HepG2 (cell line): ENCODE data around the gene COLEC12. TPM values are rescaled to one million over a fixed set of nuclear protein-coding genes. Genes with fewer than 3 reads are reported as not detected.

Experiments
- ATAC-seq: fragments of 200-7000 bp; cut with Tn5 transposase; 3 replicates; pipeline ENCODE4 v1.9.1; 2020; ENCODE audit warnings: mild to moderate bottlenecking, moderate library complexity
- BruUV-seq: library from RNA; stranded (reverse); fragments of 400-500 nt; replicated peaks from 2 replicates; lab custom pipeline; 2021; lab: Mats Ljungman, UMichigan
- CTCF ChIA-PET: fragments of 300-600 bp; formaldehyde crosslinking; extraction: SDS; loops from one replicate; lab custom pipeline; 2021; ENCODE audit warnings: low total read pairs, inconsistent platforms, low intra/inter-chr PET ratio; lab: Yijun Ruan, JAX
- POLR2A ChIA-PET: fragments of 350-600 bp; sonication (Branson Sonifier 250); formaldehyde crosslinking; loops from one replicate; lab custom pipeline; 2020; ENCODE audit warnings: antibody characterized with exemption, inconsistent platforms; lab: Yijun Ruan, JAX
- DNase-seq: peaks from one replicate; pipeline ENCODE4 v3.0.0-alpha.2; 2015; ENCODE audit warnings: low spot score
- FAIRE-seq: peaks from 3 replicates; lab custom pipeline; 2011; peaks lifted over from hg19 to GRCh38; lab: Jason Lieb, UNC
- H2AFZ ChIP-seq: one replicate; pipeline ENCODE4 v1.6.1; 2011; ENCODE audit warnings: low read length, inconsistent platforms
- H3K27ac ChIP-seq: fragments of 300-600 bp; 3 replicates; pipeline ENCODE4 v1.8.0; 2011; ENCODE audit warnings: mixed run types, mild to moderate bottlenecking, mixed read lengths, low read length, inconsistent platforms; ENCODE audit not compliant: insufficient read depth; ENCODE audit errors: extremely low read length
- H3K27me3 ChIP-seq, 2 experiments: fragments of 200-600 bp in 1 of 2; 2 replicates in 1 of 2; 3 replicates in 1 of 2; pipeline versions ENCODE4 v1.6.0 to v1.8.0; 2011; ENCODE audit warnings: low read length in 2 of 2, mild to moderate bottlenecking in 2 of 2, moderate library complexity in 2 of 2, inconsistent platforms in 1 of 2; ENCODE audit not compliant: insufficient read depth in 2 of 2, control insufficient read depth in 1 of 2
- H3K36me3 ChIP-seq, 2 experiments: fragments of 200-600 bp in 1 of 2; replicated peaks in 1 of 2; 2 replicates in 1 of 2; 3 replicates in 1 of 2; pipeline versions ENCODE4 v1.5.1 to v1.8.0; 2011; ENCODE audit warnings: low read length in 2 of 2, inconsistent platforms in 1 of 2; ENCODE audit not compliant: insufficient read depth in 2 of 2, control insufficient read depth in 1 of 2
- H3K4me1 ChIP-seq: 2 replicates; pipeline ENCODE4 v1.5.1; 2012; ENCODE audit warnings: low read length, inconsistent platforms; ENCODE audit not compliant: insufficient read depth
- H3K4me2 ChIP-seq: 2 replicates; pipeline ENCODE4 v1.6.0; 2011; ENCODE audit warnings: low read depth, low read length, inconsistent platforms
- H3K4me3 ChIP-seq, 3 experiments: fragments of 200-600 bp in 1 of 3; sonication (generic), shearing (Covaris generic) in 1 of 3; replicated peaks in 1 of 3; 2 replicates each; pipeline ENCODE4 v1.5.1; 2011 to 2016; ENCODE audit warnings: low read length in 3 of 3, inconsistent platforms in 2 of 3, low read depth in 2 of 3, mild to moderate bottlenecking in 2 of 3, control low read depth in 1 of 3, mixed read lengths in 1 of 3; ENCODE audit not compliant: insufficient read depth in 1 of 3
- H3K79me2 ChIP-seq: one replicate; pipeline ENCODE4 v1.6.1; 2011; ENCODE audit warnings: low read length, inconsistent platforms; ENCODE audit not compliant: insufficient read depth
- H3K9ac ChIP-seq: 2 replicates; pipeline ENCODE4 v1.6.0; 2011; ENCODE audit warnings: mild to moderate bottlenecking, low read depth, low read length, inconsistent platforms; ENCODE audit not compliant: insufficient read depth
- H3K9me3 ChIP-seq: 2 replicates; pipeline ENCODE4 v1.5.1; 2012; ENCODE audit warnings: mild to moderate bottlenecking, low read length
- H4K20me1 ChIP-seq: 2 replicates; pipeline ENCODE4 v1.6.0; 2011; ENCODE audit warnings: inconsistent platforms, mild to moderate bottlenecking, low read length, moderate library complexity; ENCODE audit not compliant: insufficient read depth
- ARNT ChIP-seq: fragments of 450-650 bp; IDR thresholded peaks from 2 replicates; pipeline ENCODE4 v1.6.1; 2017
- CAMTA2 ChIP-seq: sonication (generic); formaldehyde crosslinking; IDR thresholded peaks from 2 replicates; pipeline ENCODE4 v1.4.0; 2020; ENCODE audit warnings: mild to moderate bottlenecking, missing genetic modification reagents, borderline replicate concordance
- CHCHD3 ChIP-seq: sonication (generic); formaldehyde crosslinking; IDR thresholded peaks from 2 replicates; pipeline ENCODE4 v1.8.0; 2022; ENCODE audit warnings: mild to moderate bottlenecking, missing genetic modification reagents, moderate library complexity
- DDIT3 ChIP-seq: sonication (generic); formaldehyde crosslinking; IDR thresholded peaks from 2 replicates; pipeline ENCODE4 v1.4.0; 2020; ENCODE audit warnings: mild to moderate bottlenecking, missing genetic modification reagents
- DMTF1 ChIP-seq: sonication (generic); formaldehyde crosslinking; IDR thresholded peaks from 2 replicates; pipeline ENCODE4 v1.4.0; 2020; ENCODE audit warnings: mild to moderate bottlenecking, missing genetic modification reagents
- EZH2 ChIP-seq: conservative IDR thresholded peaks from 2 replicates; pipeline ENCODE4 v1.6.1; 2012; ENCODE audit warnings: mild to moderate bottlenecking, low read depth, low read length, moderate library complexity
- FOXP4 ChIP-seq: sonication (generic); formaldehyde crosslinking; IDR thresholded peaks from 2 replicates; pipeline ENCODE4 v1.4.0; 2020; ENCODE audit warnings: missing genetic modification reagents
- GTF3A ChIP-seq: sonication (generic); formaldehyde crosslinking; conservative IDR thresholded peaks from 2 replicates; pipeline ENCODE4 v1.4.0; 2020; ENCODE audit warnings: mild to moderate bottlenecking, missing genetic modification reagents
- HMGA1 ChIP-seq: sonication (generic); formaldehyde crosslinking; conservative IDR thresholded peaks from 2 replicates; pipeline ENCODE4 v1.4.0; 2020; ENCODE audit warnings: missing genetic modification reagents
- HNF1B ChIP-seq: sonication (generic); formaldehyde crosslinking; IDR thresholded peaks from 2 replicates; pipeline ENCODE4 v1.5.1; 2020; ENCODE audit warnings: mild to moderate bottlenecking, moderate library complexity, missing genetic modification reagents
- TBX3 ChIP-seq: fragments of 450-650 bp; IDR thresholded peaks from 2 replicates; pipeline ENCODE4 v1.6.1; 2017; ENCODE audit warnings: antibody characterized with exemption, mild to moderate bottlenecking, inconsistent platforms, borderline replicate concordance
- ZNF17 ChIP-seq: sonication (generic); formaldehyde crosslinking; IDR thresholded peaks from 2 replicates; pipeline ENCODE4 v1.5.0; 2020; ENCODE audit warnings: mild to moderate bottlenecking, missing genetic modification reagents
- ZNF329 ChIP-seq: sonication (generic); formaldehyde crosslinking; IDR thresholded peaks from 2 replicates; pipeline ENCODE4 v1.9.0; 2021; ENCODE audit warnings: low read depth, mild to moderate bottlenecking, missing genetic modification reagents
- ZNF354B ChIP-seq: sonication (generic); formaldehyde crosslinking; IDR thresholded peaks from 2 replicates; pipeline ENCODE4 v1.8.0; 2022; ENCODE audit warnings: mild to moderate bottlenecking, missing genetic modification reagents
- ZNF362 ChIP-seq: sonication (generic); formaldehyde crosslinking; IDR thresholded peaks from 2 replicates; pipeline ENCODE4 v1.4.0; 2020; ENCODE audit warnings: missing genetic modification reagents, mild to moderate bottlenecking, borderline replicate concordance
- ZNF672 ChIP-seq: sonication (generic); formaldehyde crosslinking; IDR thresholded peaks from 2 replicates; pipeline ENCODE4 v1.8.1; 2022; ENCODE audit warnings: missing genetic modification reagents
- WGBS: methylation state at CpG from one replicate; pipeline ENCODE4 v1.1.6; 2017; ENCODE audit warnings: low lambda C conversion rate; 5-methylcytosine and 5-hydroxymethylcytosine counted together
- in situ Hi-C: cut with HindIII; loops from 2 replicates; pipeline ENCODE4 v1.10.0; 2017; ENCODE audit warnings: low pct_unique_long_range_greater_than_20kb; ENCODE audit not compliant: extremely low pct_ligation_motif_present
- intact Hi-C: fragments of 100-400 bp; cut with micrococcal nuclease; formaldehyde crosslinking; loops from one replicate; pipeline ENCODE4 v1.10.0; 2022; ENCODE audit not compliant: unreplicated experiment
- polyA plus RNA-seq, 8 experiments: library from polyadenylated mRNA; depleted of rRNA in 3 of 8; stranded (reverse) in 7 of 8; unstranded in 1 of 8; fragments of >200 nt; fragmentation: Illumina TruSeq in 4 of 8; extraction: Trizol in 4 of 8; gene quantifications; 2 replicates each; pipeline versions ENCODE4 v1.2.1 to v1.2.3, GENCODE V29; 2011 to 2016; ENCODE audit warnings: low read depth in 4 of 8, missing spikeins in 1 of 8, mixed read lengths in 1 of 8; ENCODE audit not compliant: insufficient read depth in 1 of 8
- total RNA-seq, 5 experiments: library from RNA; depleted of rRNA; stranded (reverse); fragments of >200 nt; fragmentation: Illumina TruSeq; extraction: Trizol; gene quantifications; 2 replicates each; pipeline ENCODE4 v1.2.3, GENCODE V29; 2016; ENCODE audit warnings: low read depth in 1 of 5

COLEC12 gene
- total and polyA plus RNA-seq, 2 of the 13 experiments (the other 11 are each of a cell fraction or from before 2014, with no cell fraction given) = 0.02 to 0.11 TPM

GRCh38 chr18:429030-429429, 71.5 kb downstream of the COLEC12 start:
- no TSS peak for BruUV-seq
- no peak overlapping the region for H3K4me2 ChIP-seq
- no peaks in the 10 kb centered on the region for H3K4me1 ChIP-seq
- FAIRE-seq (no peak), ATAC-seq (no peak), DNase-seq (no peak)
- H3K9ac ChIP-seq = no peak overlapping the region
- no peaks in the 10 kb centered on the region for H4K20me1 ChIP-seq
- no peaks in the 10 kb centered on the region for H3K9me3 ChIP-seq
- TF ChIP-seq GTF3A (no peak), CHCHD3 (CRISPR knock-in tag) (no peak), EZH2 (no peak), DMTF1 (no peak), FOXP4 (CRISPR knock-in tag) (no peak), ZNF354B (CRISPR knock-in tag) (no peak), DDIT3 (no peak), ZNF329 (CRISPR knock-in tag) (no peak), CAMTA2 (no peak), HMGA1 (CRISPR knock-in tag) (no peak), ZNF17 (CRISPR knock-in tag) (no peak), HNF1B (CRISPR knock-in tag) (no peak), ZNF362 (CRISPR knock-in tag) (no peak), ARNT (no peak), TBX3 (no peak), ZNF672 (CRISPR knock-in tag) (no peak)
- ChIA-PET CTCF (no interaction called here), POLR2A (no interaction called here)
- no peaks in the 10 kb centered on the region for H3K27me3 ChIP-seq
- intact Hi-C loops (no loop called here), in situ Hi-C loops (no loop called here)
- no peak overlapping the region for H3K27ac ChIP-seq
- 2% methylated on average over 1 of the region's 1 CpG for WGBS
- H3K36me3 ChIP-seq = no peaks in the 10 kb centered on the region
- H3K4me3 ChIP-seq = no peak overlapping the region
- no peak overlapping the region for H2AFZ ChIP-seq
- no peaks in the 10 kb centered on the region for H3K79me2 ChIP-seq
